GM23338 (cell line): ENCODE measurements around the gene PI4K2A. TPM values are rescaled to one million over a fixed set of nuclear protein-coding genes. Genes with fewer than 3 reads are reported as not detected.

Source experiments
- ATAC-seq: fragments of 200-7000 bp; cut with Tn5 transposase; 3 replicates; pipeline ENCODE4 v1.9.1; 2020
- DNase-seq: peaks from one replicate; pipeline ENCODE4 v3.0.0-alpha.2; 2015; ENCODE audit warnings: low spot score
- H2AFZ ChIP-seq: fragments of 200-600 bp; sonication (generic); 2 replicates; pipeline ENCODE4 v1.8.0; 2016; ENCODE audit warnings: antibody characterized with exemption, mild to moderate bottlenecking, moderate library complexity
- H3F3A ChIP-seq: fragments of 200-600 bp; sonication (generic); replicated peaks from 2 replicates; pipeline ENCODE4 v1.8.0; 2017; ENCODE audit warnings: antibody characterized with exemption, mixed run types, low read depth
- H3K27ac ChIP-seq: fragments of 200-600 bp; sonication (generic); 2 replicates; pipeline ENCODE4 v1.6.1; 2016; ENCODE audit warnings: low read depth
- H3K27me3 ChIP-seq: fragments of 200-600 bp; sonication (generic); 2 replicates; pipeline ENCODE4 v1.8.0; 2016; ENCODE audit warnings: mild to moderate bottlenecking, mixed run types, moderate library complexity; ENCODE audit not compliant: insufficient read depth
- H3K36me3 ChIP-seq: fragments of 200-600 bp; sonication (generic); 2 replicates; pipeline ENCODE4 v1.8.0; 2016; ENCODE audit warnings: mild to moderate bottlenecking; ENCODE audit not compliant: insufficient read depth
- H3K4me1 ChIP-seq: fragments of 200-600 bp; sonication (generic); 2 replicates; pipeline ENCODE4 v1.8.0; 2016; ENCODE audit warnings: mild to moderate bottlenecking, moderate library complexity; ENCODE audit not compliant: insufficient read depth
- H3K4me2 ChIP-seq: fragments of 200-600 bp; sonication (generic); 2 replicates; pipeline ENCODE4 v1.7.1; 2017; ENCODE audit warnings: mixed run types
- H3K4me3 ChIP-seq: fragments of 200-600 bp; sonication (generic); 2 replicates; pipeline ENCODE4 v1.6.1; 2016; ENCODE audit warnings: mixed run types
- H3K79me2 ChIP-seq: fragments of 200-600 bp; sonication (generic); replicated peaks from 2 replicates; pipeline ENCODE4 v1.8.0; 2017; ENCODE audit warnings: mild to moderate bottlenecking; ENCODE audit not compliant: insufficient read depth
- H3K9me2 ChIP-seq: fragments of 200-600 bp; sonication (generic); 2 replicates; pipeline ENCODE4 v1.8.0; 2017; ENCODE audit not compliant: insufficient read depth
- H4K20me1 ChIP-seq: fragments of 200-600 bp; sonication (generic); replicated peaks from 2 replicates; pipeline ENCODE4 v1.8.0; 2017; ENCODE audit warnings: mild to moderate bottlenecking; ENCODE audit not compliant: insufficient read depth
- H3K27ac Mint-ChIP-seq: 2 replicates; pipeline ENCODE4 v1.8.0; 2020; ENCODE audit warnings: inconsistent platforms, mild to moderate bottlenecking, moderate library complexity, mixed read lengths
- H3K27me3 Mint-ChIP-seq: 3 replicates; pipeline ENCODE4 v1.8.0; 2022; ENCODE audit warnings: low read depth, mild to moderate bottlenecking, moderate library complexity, mixed read lengths, inconsistent platforms; ENCODE audit not compliant: insufficient read depth, poor library complexity
- H3K36me3 Mint-ChIP-seq: 3 replicates; pipeline ENCODE4 v1.8.0; 2021; ENCODE audit warnings: low read depth, mild to moderate bottlenecking, inconsistent platforms, moderate library complexity, mixed read lengths
- H3K4me1 Mint-ChIP-seq: 3 replicates; pipeline ENCODE4 v1.8.0; 2020; ENCODE audit warnings: mild to moderate bottlenecking, inconsistent platforms, mixed read lengths
- H3K4me3 Mint-ChIP-seq: 3 replicates; pipeline ENCODE4 v1.8.0; 2021; ENCODE audit warnings: moderate library complexity, mild to moderate bottlenecking, inconsistent platforms, mixed read lengths
- H3K9me3 Mint-ChIP-seq: 3 replicates; pipeline ENCODE4 v1.8.0; 2020; ENCODE audit warnings: moderate library complexity, mild to moderate bottlenecking, inconsistent platforms, mixed read lengths
- EZH2 ChIP-seq: fragments of 200-600 bp; sonication (generic); IDR thresholded peaks from one replicate; pipeline ENCODE4 v1.8.0; 2017; ENCODE audit warnings: antibody characterized with exemption, mild to moderate bottlenecking, low read depth; ENCODE audit not compliant: unreplicated experiment
- polyA plus RNA-seq: library from polyadenylated mRNA; unstranded; fragments of >200 nt; fragmentation: Nextera tagmentation; extraction: Ambion mirVana; gene quantifications from 2 replicates; pipeline ENCODE4 v1.2.1, GENCODE V29; 2016
- total RNA-seq: library from RNA; depleted of rRNA; stranded (reverse); fragments of >200 nt; shearing (Covaris generic); gene quantifications from 2 replicates; pipeline ENCODE4 v1.2.3, GENCODE V29; 2014
- TF ChIP-seq, protein P1 (sequence below): fragments of 250-450 bp; sonication (Bioruptor Pico); IDR thresholded peaks from 2 replicates; pipeline ENCODE4 v1.5.0; 2020; ENCODE audit warnings: mild to moderate bottlenecking, moderate library complexity
- TF ChIP-seq, protein P2 (sequence below): IDR thresholded peaks from 2 replicates; pipeline ENCODE4 v1.6.1; 2016; ENCODE audit warnings: antibody characterized with exemption

Gene PI4K2A
- total and polyA plus RNA-seq, 2 experiments from 2014 or later: 8.1 to 29.2 TPM

DNA sequence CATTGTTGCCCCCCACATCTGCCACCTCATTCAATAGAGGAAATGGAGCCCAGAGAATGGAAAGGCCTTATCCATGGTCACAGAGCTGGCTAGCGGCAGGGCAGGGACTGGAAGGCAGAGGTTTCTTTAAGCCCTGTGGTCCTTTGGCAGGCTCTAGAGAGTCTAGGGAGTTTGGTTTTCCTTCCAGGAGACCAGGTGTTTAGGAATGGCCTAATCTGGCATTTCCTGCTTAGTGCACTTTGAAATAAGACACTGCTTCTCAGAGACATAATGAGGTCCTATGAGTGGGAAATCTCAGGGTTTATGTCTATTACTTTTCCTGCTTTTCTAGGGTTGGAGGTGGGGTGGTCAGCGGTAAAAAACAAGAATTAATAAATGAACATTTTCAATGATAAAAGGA is 79.1 kb downstream of the PI4K2A start:
- Mint-ChIP-seq H3K36me3 (peaks cover 46% of the 10 kb centered on the region), H3K4me1 (peaks cover 43% of the 10 kb centered on the region), H3K27ac (0 out of 2 replicates have a peak overlapping the region, but pooled peaks have one; percentile 21), H3K4me3 (peak overlapping the region; percentile 7; the same call in 1 of the 3 replicates), H3K9me3 (no peaks in the 10 kb centered on the region), H3K27me3 (peaks cover 12% of the 10 kb centered on the region)
- Histone ChIP-seq H4K20me1 (no peaks in the 10 kb centered on the region), H3K4me1 (peaks cover 48% of the 10 kb centered on the region), H3K4me2 (peak overlapping the region; percentile 68), H3K36me3 (peaks cover 7% of the 10 kb centered on the region; the same call in 1 of the 2 replicates), H3K27ac (peak overlapping the region; percentile 86), H3K79me2 (peaks cover 17% of the 10 kb centered on the region), H2AFZ (no peak overlapping the region), H3K9me2 (no peaks in the 10 kb centered on the region), H3F3A (peaks cover 15% of the 10 kb centered on the region), H3K27me3 (no peaks in the 10 kb centered on the region), H3K4me3 (0 out of 2 replicates have a peak overlapping the region, but pooled peaks have one; percentile 25)
- ATAC-seq (no peak), DNase-seq (peak; percentile 72)
- TF ChIP-seq EZH2: no peak
- TF ChIP-seq, protein P1, sequence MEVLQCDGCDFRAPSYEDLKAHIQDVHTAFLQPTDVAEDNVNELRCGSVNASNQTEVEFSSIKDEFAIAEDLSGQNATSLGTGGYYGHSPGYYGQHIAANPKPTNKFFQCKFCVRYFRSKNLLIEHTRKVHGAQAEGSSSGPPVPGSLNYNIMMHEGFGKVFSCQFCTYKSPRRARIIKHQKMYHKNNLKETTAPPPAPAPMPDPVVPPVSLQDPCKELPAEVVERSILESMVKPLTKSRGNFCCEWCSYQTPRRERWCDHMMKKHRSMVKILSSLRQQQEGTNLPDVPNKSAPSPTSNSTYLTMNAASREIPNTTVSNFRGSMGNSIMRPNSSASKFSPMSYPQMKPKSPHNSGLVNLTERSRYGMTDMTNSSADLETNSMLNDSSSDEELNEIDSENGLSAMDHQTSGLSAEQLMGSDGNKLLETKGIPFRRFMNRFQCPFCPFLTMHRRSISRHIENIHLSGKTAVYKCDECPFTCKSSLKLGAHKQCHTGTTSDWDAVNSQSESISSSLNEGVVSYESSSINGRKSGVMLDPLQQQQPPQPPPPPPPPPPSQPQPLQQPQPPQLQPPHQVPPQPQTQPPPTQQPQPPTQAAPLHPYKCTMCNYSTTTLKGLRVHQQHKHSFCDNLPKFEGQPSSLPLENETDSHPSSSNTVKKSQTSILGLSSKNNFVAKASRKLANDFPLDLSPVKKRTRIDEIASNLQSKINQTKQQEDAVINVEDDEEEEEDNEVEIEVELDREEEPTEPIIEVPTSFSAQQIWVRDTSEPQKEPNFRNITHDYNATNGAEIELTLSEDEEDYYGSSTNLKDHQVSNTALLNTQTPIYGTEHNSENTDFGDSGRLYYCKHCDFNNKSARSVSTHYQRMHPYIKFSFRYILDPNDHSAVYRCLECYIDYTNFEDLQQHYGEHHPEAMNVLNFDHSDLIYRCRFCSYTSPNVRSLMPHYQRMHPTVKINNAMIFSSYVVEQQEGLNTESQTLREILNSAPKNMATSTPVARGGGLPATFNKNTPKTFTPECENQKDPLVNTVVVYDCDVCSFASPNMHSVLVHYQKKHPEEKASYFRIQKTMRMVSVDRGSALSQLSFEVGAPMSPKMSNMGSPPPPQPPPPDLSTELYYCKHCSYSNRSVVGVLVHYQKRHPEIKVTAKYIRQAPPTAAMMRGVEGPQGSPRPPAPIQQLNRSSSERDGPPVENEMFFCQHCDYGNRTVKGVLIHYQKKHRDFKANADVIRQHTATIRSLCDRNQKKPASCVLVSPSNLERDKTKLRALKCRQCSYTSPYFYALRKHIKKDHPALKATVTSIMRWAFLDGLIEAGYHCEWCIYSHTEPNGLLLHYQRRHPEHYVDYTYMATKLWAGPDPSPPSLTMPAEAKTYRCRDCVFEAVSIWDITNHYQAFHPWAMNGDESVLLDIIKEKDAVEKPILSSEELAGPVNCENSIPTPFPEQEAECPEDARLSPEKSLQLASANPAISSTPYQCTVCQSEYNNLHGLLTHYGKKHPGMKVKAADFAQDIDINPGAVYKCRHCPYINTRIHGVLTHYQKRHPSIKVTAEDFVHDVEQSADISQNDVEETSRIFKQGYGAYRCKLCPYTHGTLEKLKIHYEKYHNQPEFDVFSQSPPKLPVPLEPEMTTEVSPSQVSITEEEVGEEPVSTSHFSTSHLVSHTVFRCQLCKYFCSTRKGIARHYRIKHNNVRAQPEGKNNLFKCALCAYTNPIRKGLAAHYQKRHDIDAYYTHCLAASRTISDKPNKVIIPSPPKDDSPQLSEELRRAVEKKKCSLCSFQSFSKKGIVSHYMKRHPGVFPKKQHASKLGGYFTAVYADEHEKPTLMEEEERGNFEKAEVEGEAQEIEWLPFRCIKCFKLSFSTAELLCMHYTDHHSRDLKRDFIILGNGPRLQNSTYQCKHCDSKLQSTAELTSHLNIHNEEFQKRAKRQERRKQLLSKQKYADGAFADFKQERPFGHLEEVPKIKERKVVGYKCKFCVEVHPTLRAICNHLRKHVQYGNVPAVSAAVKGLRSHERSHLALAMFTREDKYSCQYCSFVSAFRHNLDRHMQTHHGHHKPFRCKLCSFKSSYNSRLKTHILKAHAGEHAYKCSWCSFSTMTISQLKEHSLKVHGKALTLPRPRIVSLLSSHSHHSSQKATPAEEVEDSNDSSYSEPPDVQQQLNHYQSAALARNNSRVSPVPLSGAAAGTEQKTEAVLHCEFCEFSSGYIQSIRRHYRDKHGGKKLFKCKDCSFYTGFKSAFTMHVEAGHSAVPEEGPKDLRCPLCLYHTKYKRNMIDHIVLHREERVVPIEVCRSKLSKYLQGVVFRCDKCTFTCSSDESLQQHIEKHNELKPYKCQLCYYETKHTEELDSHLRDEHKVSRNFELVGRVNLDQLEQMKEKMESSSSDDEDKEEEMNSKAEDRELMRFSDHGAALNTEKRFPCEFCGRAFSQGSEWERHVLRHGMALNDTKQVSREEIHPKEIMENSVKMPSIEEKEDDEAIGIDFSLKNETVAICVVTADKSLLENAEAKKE (CRISPR knock-in tag): no peak
- TF ChIP-seq, protein P2, sequence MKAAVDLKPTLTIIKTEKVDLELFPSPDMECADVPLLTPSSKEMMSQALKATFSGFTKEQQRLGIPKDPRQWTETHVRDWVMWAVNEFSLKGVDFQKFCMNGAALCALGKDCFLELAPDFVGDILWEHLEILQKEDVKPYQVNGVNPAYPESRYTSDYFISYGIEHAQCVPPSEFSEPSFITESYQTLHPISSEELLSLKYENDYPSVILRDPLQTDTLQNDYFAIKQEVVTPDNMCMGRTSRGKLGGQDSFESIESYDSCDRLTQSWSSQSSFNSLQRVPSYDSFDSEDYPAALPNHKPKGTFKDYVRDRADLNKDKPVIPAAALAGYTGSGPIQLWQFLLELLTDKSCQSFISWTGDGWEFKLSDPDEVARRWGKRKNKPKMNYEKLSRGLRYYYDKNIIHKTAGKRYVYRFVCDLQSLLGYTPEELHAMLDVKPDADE: 0 out of 2 replicates have a peak, but pooled peaks have one; percentile 13
